Vagina (tissue), 2 donors: Measurements from ENCODE around the gene JPH2.

Source experiments
- CTCF ChIP-seq, 3 experiments: fragments of 450-650 bp in 2 of 3; fragments of 200-600 bp in 1 of 3; sonication (generic) in 1 of 3; IDR thresholded peaks; one replicate each; pipeline ENCODE4 v1.5.1; 2017 to 2019; ENCODE audit warnings: antibody characterized with exemption in 3 of 3, mild to moderate bottlenecking in 2 of 3, moderate library complexity in 2 of 3
- POLR2A ChIP-seq, 2 donors: fragments of 450-650 bp; IDR thresholded peaks; one replicate each; pipeline ENCODE4 v1.6.1; 2017; ENCODE audit warnings: antibody characterized with exemption in 2 of 2, mild to moderate bottlenecking in 2 of 2, moderate library complexity in 2 of 2
- POLR2AphosphoS5 ChIP-seq, 2 donors: sonication (generic); formaldehyde crosslinking; IDR thresholded peaks; one replicate each; pipeline ENCODE4 v1.9.0; 2017; ENCODE audit warnings: antibody characterized with exemption in 2 of 2, mild to moderate bottlenecking in 2 of 2, low read depth in 1 of 2; ENCODE audit not compliant: insufficient read depth in 1 of 2

DNA sequence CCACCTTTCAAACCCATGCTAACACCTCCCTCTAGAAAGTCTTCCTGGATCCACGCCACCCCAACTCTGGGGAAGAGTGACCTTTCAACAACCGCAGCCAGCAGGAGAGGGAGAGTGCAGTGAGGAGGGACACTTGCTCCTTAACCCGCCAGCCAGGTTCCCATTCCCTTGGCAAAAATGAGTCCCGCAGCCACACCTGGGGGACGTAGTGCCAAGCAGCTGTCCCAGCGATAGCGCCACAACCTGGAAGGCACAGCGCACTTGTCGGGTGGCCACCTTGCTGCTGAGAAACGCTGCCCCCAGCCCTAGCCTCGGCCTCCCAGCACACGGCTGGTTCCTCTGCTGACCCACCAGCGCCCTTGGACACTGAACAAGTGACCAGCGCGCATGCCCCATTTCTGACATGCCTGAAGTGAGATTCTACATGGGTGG lies 119.3 kb downstream of the JPH2 start:
- TF ChIP-seq CTCF (IDR thresholded peaks at IDR 0.05): no peak
- no peak for TF ChIP-seq POLR2A (IDR thresholded peaks at IDR 0.05)
- no peak for TF ChIP-seq POLR2AphosphoS5 (IDR thresholded peaks at IDR 0.05; ENCODE audit: insufficient read depth in 1 of 2, low read depth in 1 of 2)
